ENCODE measurements around the gene PARP14.
A peak's percentile ranks its signal among the peaks of the same experiment; 100 is the strongest.
"Not testable (repeated sequence)": the region's sequence is repeated elsewhere in the genome, so short reads cannot be mapped to it uniquely, and the experiment has no call there.

Gene PARP14

GRCh38 chr3:122677216-122677615 is 3.4 kb upstream of the PARP14 start:
- no peak for DNase-seq (ENCODE audit: low read depth)

DNA sequence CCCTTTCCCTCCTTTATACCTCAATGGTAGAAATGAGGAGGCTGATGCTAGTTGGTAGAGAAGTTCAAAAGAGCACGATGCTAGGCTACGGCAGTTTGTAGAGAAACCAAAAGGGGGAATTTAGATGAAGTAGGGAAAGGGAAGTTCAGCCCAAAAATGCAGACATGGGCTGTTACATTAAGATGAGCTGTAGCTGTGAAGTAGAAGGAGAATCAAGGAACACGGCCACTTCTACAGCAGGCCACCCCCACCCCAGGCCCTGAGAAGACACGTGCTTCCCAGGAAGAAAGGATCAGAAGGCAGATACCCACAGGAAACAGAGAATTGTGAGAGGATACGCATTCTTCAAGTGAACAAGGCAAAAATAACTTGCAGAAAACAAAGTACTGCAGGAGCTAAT is 2.1 kb upstream of the PARP14 start:
- DNase-seq (ENCODE audit: low read depth) = no peak

DNA sequence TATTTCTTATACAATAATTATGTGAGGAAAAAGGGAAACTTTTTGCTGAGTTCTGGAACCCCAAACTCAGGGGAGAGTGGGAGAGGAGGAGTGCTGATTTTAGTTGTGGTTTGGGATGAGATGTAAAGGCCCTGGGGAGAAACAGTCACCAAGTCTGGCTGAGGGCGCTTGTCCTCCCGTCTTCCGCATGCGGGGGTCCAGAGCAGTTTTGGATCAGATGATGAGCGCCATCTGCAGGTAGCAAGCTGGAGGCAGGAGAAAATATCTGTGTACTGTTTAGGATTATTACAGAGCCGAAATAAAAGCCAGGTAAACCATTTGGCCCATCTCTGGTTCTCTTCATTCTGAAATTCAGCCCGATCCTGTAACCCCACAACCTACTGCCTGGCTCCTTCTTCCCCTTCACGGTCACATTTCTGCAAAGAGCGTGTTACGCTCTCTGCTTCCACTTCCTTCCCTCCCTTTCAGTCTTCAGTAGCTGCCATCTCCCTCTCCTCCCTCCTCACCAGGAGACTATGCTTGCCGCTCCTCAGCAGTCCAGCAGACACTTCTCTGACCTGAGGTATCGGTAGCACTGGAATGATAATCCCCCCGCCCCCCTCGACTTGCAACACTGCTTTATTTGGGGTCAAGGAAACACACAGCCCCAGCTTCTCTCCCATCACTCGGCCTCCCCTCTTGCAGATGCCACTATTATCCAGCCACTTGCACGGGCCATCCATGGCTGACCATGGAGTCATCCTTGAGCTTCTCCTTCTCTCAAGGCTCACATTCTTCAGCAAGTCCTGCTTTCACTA is 1.4 kb upstream of the PARP14 start:
- peak; percentile 82 for DNase-seq (ENCODE audit: low read depth)

DNA sequence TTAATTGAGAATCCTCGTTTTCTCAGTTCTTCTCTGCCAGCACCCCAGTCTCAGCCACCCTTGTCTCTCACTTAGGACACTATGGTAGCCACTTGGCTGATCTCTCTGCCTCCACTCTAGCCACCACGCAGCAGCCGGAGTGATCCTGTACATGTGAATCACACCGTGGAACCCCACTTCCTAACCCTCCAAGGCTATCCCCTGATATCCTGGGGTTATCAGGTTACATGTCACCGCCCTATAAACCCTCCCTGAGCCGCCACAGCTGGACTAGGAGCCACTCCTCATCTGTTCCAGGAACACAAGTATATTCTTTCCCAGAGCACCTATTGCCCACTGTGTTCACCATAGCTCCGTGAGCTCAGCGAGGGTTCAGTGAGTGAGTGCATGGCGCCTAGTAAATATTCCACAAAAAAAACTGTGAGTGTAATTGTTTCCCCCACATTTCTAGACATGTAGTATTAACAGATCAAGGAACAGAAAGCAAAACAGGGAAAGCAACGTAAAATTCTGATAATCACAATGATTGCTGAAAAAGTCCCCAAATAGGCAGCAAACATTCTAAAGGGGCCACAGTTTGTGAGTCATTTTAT is 661 bp upstream of the PARP14 start:
- DNase-seq (ENCODE audit: low read depth) = peak; percentile 35

DNA sequence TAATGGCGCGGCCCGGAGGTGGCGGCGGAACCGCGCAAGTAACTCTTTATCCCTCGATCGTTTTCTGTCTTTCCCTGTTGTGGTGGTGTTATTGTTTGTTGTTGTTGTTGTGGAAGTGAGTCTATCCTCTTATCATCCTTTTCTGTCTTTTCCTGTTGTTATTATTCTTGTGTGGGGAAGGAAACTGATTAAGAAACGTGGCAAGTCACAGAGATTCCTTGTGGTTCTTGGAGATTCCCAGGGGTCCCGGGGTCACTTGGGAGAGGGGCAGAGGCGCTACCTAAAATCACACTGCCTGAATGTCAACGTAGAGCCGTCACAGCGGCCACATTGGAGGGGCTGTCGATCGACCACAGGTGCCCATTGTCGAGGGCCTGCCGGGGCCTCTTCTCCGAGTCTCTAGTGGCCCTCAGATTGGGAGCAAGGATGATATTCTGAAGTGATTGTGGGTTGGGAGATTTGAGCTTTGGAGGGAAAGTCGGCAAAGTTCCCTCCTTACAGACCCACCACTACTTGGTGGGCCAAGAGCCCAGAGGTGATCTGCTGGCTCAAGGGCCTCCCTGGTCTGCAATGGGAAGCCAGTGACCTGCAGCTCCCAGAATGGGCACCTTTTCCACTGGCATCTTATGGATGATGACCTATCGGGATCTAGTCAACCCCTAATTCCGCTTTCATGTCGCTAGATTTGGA is 790 bp downstream of the PARP14 start:
- DNase-seq (ENCODE audit: low read depth) = peak; percentile 18

DNA sequence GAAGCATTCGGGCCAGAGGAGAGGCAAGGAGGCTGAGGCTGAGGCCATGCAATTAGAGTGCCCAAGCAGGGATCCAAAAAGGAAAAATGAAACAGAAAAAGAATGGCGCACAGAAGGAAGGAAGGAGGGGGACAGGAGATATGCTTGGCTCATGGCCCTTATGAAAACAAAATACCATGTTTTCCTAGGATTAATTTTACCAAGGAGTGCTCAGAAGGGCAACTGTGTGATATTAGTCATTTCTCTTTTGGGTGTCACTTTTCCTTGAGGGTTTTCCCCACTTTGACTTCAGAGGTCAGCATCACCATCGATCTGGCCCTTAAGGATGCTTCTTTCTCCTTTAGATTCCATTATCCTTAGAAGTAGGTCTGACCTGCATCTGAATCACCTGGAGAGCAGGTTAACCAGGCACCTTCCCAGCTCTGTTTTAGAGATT is 1.4 kb downstream of the PARP14 start:
- peak; percentile 9 for DNase-seq (ENCODE audit: low read depth)

DNA sequence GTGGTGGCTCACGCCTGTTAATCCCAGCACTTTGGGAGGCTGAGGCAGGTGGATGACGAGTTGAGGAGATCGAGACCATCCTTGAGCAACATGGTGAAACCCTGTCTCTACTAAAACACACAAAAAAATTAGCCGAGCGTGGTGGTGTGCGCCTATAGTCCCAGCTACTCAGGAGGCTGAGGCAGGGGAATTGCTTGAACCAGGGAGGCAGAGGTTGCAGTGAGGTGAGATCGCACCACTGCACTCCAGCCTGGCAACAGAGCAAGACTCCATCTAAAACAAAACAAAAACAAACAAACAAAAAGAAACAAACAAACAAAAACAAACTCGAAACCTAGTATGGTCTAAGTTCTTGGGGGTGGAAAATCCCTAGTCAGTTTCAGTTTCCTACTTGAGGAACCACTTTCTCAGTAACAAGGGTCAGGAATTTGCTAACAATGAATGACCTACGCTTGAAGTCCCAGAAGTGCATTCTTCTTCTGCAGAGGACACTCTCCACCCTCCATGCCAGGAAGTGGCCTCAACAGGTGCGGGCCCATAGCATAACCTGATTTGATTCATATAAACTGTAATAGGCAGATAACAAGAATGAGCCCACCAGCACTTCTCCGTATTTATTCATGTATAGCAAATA is 2.3 kb downstream of the PARP14 start:
- DNase-seq (ENCODE audit: low read depth) = not testable (repeated sequence)

GRCh38 chr3:122687298-122687697 is 6.7 kb downstream of the PARP14 start:
- no peak for DNase-seq (ENCODE audit: low read depth)

DNA sequence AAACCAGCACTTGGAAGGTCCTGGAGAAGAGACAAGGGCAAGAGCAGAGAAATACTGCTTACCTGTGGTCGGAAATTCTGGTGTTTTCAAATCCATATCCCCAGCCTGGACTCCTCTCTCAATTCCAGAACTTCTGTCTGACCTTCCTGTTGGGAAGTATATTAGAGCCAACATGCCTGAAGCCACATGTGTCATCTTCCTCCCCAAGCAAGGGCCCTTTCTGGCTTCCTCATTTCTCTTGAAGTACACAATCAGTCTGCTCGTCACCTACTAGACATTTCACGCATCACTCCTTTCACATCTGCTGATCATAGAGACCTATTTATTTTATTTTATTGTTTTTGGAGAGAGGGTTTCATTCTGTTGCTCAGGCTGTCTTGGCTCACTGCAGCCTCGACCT is 8.4 kb downstream of the PARP14 start:
- DNase-seq (ENCODE audit: low read depth) = peak; percentile 66

GRCh38 chr3:122689587-122689986 is 8.9 kb downstream of the PARP14 start:
- DNase-seq (ENCODE audit: low read depth) = peak; percentile 48

- DNase-seq (ENCODE audit: low read depth) = no peak
Observed at GRCh38 chr3:122690096-122690495, 9.5 kb downstream of the PARP14 start.

- peak; percentile 66 for DNase-seq (ENCODE audit: low read depth)
Observed at GRCh38 chr3:122691195-122691594, 10.6 kb downstream of the PARP14 start.

DNA sequence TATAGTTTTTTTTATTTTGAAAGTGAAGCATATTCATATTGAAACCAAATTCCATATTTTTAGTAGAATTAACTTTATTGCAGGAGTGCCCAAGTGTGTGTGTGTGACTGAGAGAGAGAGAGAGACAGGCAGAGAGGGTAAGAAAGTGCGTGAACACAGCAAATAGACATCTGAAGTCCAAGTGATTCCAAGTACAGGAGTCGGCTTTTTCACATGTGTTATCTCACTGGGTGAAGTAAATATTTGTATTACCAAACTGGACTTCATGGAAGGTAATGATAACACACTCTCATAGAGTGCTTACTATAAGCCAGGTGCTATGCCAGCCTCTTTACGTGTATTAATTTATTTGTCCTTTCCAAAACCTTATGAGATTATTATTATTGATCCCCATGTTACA is 12.0 kb downstream of the PARP14 start:
- no peak for DNase-seq (ENCODE audit: low read depth)

DNA sequence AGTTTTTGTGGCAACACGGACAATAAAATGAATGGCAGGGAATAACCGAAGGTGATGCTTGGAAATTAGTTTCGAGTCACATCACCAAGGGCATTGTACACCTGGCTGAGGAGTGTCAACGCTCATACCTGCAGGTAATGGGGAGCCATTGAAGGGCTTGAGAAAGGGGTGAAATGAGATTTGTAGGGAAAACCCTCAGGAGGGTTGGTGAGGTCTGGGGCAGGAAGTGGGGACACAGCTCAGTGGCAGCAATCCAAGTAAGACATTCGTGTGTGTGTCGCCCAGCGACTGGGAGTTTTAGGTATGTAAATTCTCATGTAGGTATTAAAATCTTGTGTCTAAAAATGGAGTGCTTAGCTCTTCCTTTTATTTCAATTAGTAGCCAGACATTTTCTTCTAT is 14.3 kb downstream of the PARP14 start:
- DNase-seq (ENCODE audit: low read depth) = no peak

DNA sequence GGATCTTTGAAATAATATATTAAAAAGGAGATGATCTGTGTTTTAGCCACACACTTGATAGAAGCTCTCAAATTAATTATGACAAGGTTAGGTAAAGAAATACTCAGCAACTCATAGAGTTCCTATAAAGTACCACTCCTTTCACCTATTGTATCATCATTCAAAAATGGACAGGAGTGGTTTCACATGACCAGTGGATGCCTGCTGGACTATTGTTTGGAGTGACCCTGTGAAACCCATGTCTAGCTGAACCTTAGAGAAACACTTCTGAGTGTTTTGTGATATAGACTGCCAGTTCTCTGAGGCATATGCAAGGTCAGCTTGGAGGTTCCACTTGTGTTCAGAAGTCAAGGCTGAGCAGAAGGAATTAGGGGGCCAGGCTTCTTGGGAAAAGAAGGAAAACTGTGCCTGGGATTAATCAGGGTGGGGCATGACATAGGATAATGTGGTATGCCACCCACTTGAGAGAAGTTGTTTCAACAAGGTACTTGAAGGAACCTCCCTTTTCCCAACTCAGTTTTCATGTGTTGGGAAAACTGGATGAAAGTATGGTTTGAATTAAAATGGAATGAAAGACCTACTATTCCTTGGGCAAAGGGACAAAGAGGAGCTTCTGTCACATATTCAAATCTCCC is 15.4 kb downstream of the PARP14 start:
- no peak for DNase-seq (ENCODE audit: low read depth)

- DNase-seq (ENCODE audit: low read depth) = no peak
Observed at GRCh38 chr3:122697952-122698620, 17.4 kb downstream of the PARP14 start.

DNA sequence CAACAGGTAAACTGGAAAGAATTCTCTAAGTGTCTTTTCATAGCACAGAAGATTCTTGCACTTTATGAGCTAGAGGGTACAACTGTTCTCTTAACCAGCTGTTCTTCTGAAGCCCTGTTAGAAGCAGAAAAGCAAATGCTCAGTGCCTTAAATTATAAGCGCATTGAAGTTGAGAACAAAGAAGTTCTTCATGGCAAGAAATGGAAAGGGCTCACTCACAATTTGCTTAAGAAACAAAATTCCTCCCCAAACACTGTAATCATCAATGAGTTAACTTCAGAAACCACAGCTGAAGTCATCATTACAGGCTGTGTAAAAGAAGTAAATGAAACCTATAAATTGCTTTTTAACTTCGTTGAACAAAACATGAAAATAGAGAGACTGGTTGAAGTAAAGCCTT is 19.6 kb downstream of the PARP14 start:
- no peak for DNase-seq (ENCODE audit: low read depth)

- DNase-seq (ENCODE audit: low read depth) = no peak
Observed at GRCh38 chr3:122705379-122705778, 24.7 kb downstream of the PARP14 start.

- not testable (repeated sequence) for DNase-seq (ENCODE audit: low read depth)
Observed at GRCh38 chr3:122710616-122711251, 30.1 kb downstream of the PARP14 start.

DNA sequence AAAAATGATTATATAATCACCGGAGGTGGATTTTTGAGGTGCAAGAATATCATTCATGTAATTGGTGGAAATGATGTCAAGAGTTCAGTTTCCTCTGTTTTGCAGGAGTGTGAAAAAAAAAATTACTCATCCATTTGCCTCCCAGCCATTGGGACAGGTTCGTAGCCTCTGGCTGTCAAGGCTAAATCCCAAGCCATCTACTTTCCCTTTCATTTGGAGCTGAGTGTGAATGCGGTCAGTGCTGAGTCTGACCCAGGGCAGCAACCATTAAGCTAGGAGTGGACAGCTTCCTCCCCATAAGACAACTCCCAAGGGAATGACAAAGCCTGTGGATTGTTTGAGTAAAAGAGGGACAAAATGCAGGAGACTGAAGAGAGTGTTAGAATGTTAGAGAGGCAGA is 33.6 kb downstream of the PARP14 start:
- no peak for DNase-seq (ENCODE audit: low read depth)

DNA sequence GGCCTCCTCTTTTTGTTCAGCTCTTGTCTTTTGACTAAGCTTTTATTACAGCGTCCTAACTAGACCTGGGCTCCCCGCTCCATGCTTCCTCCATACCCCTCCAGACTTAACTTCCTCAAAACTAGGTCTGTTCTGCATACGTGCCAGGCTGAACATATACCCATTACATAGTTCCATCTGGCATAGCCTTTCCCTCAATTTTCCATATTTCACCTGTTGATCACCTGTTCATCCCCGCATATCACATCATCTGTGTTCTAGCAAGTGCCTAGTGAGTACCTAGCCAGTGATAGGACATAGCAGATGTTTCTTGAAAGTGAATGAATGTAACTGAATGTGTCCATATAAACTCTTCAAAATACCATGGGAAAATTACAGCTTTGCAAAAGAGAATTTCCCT is 36.0 kb downstream of the PARP14 start:
- DNase-seq (ENCODE audit: low read depth) = no peak

All from EH (cell line).